Panc1 (cell line): ENCODE measurements around the gene GDF2.

Experiments used
- CTCF ChIP-seq: fragments of 450-650 bp; IDR thresholded peaks from 2 replicates; pipeline ENCODE4 v1.5.1; 2017; ENCODE audit warnings: mild to moderate bottlenecking
- POLR2AphosphoS5 ChIP-seq: IDR thresholded peaks from 2 replicates; pipeline ENCODE4 v1.6.1; 2012; ENCODE audit warnings: mild to moderate bottlenecking, low read depth, low read length, moderate library complexity
- REST ChIP-seq, 2 experiments: IDR thresholded peaks; 2 replicates each; pipeline ENCODE4 v1.6.1; 2011 to 2012; ENCODE audit warnings: low read depth in 2 of 2, control low read depth in 1 of 2, low read length in 1 of 2, mild to moderate bottlenecking in 1 of 2, moderate library complexity in 1 of 2; ENCODE audit not compliant: insufficient read depth in 1 of 2
- SIN3A ChIP-seq: IDR thresholded peaks from 2 replicates; pipeline ENCODE4 v1.6.1; 2012; ENCODE audit warnings: low read depth, mild to moderate bottlenecking, low read length, moderate library complexity, borderline replicate concordance; ENCODE audit not compliant: insufficient read depth
- TCF7L2 ChIP-seq: IDR thresholded peaks from 2 replicates; pipeline ENCODE4 v1.6.1; 2011; ENCODE audit warnings: mild to moderate bottlenecking, low read depth, low read length, inconsistent platforms

GRCh38 chr10:47354900-47355299 is 32.6 kb downstream of the GDF2 start:
- no peak for TF ChIP-seq CTCF
- no peak for TF ChIP-seq SIN3A
- TF ChIP-seq POLR2AphosphoS5 = no peak
- TF ChIP-seq REST (IDR thresholded peaks at IDR 0.05; ENCODE audit: insufficient read depth in 1 of 2, low read depth in 2 of 2, low read length in 1 of 2) = no peak
- TF ChIP-seq TCF7L2 = no peak
